Epithelial cell of proximal tubule (primary cell): Measurements from ENCODE around the gene DCAF4. TPM values are rescaled to one million over a fixed set of nuclear protein-coding genes. Genes with fewer than 3 reads are reported as not detected.
A peak's percentile ranks its signal among the peaks of the same experiment; 100 is the strongest.

ENCODE experiments used
- DNase-seq: peaks from one replicate; pipeline ENCODE4 v3.0.0-alpha.2; 2011; ENCODE audit warnings: low read depth
- H3K4me3 ChIP-seq: 2 replicates; pipeline ENCODE4 v1.5.1; 2011; ENCODE audit warnings: low read depth, mild to moderate bottlenecking, low read length
- CTCF ChIP-seq: conservative IDR thresholded peaks from 2 replicates; pipeline ENCODE4 v1.5.1; 2012; ENCODE audit warnings: low read depth, mild to moderate bottlenecking, low read length
- total RNA-seq: library from RNA; depleted of rRNA; stranded (reverse); fragments of >200 nt; gene quantifications from 2 replicates; pipeline ENCODE4 v1.2.3, GENCODE V29; 2015

Gene DCAF4
- total RNA-seq, 1 donor from 2014 or later: 30.9 TPM

GRCh38 chr14:72888636-72889201, 37.5 kb upstream of the DCAF4 start:
- H3K4me3 ChIP-seq: no peak overlapping the region
- no peak for TF ChIP-seq CTCF

GRCh38 chr14:72889366-72889765, 36.9 kb upstream of the DCAF4 start:
- no peak for DNase-seq
- TF ChIP-seq CTCF: no peak
- no peak overlapping the region for H3K4me3 ChIP-seq

More at GRCh38 chr14:72888636-72889201, 37.5 kb upstream of the DCAF4 start:
- DNase-seq: no peak

GRCh38 chr14:72891666-72892102, 34.6 kb upstream of the DCAF4 start:
- no peak for DNase-seq
- H3K4me3 ChIP-seq: peak overlapping the region; percentile 75
- TF ChIP-seq CTCF: no peak

GRCh38 chr14:72892103-72892878, 34.0 kb upstream of the DCAF4 start:
- peak overlapping the region; percentile 75 for H3K4me3 ChIP-seq
- no peak for TF ChIP-seq CTCF
- DNase-seq: no peak

GRCh38 chr14:72892879-72893635, 33.2 kb upstream of the DCAF4 start:
- DNase-seq: no peak
- no peak for TF ChIP-seq CTCF
- H3K4me3 ChIP-seq: peak overlapping the region; percentile 75

GRCh38 chr14:72893636-72894322, 32.5 kb upstream of the DCAF4 start, which contains the start of gene DPF3:
DPF3 (minus strand) TSS chr14:72894101; CDS start chr14:72894088, 13 bp downstream.
- peak; percentile 72 for DNase-seq
- no peak for TF ChIP-seq CTCF
- H3K4me3 ChIP-seq: peak within 1 kb of the TSS; percentile 75
